ENCODE results near the gene RNASET2. TPM values are rescaled to one million over a fixed set of nuclear protein-coding genes. Genes with fewer than 3 reads are reported as not detected.
A peak's percentile ranks its signal among the peaks of the same experiment; 100 is the strongest.

Gene RNASET2
- total RNA-seq, 1 donor from 2014 or later = 56.2 TPM

GRCh38 chr6:166959911-166960608 is 3.7 kb upstream of the RNASET2 start:
- peak overlapping the region; percentile 66 for H3K27ac Mint-ChIP-seq
- peaks cover 40% of the 10 kb centered on the region for H3K4me1 Mint-ChIP-seq (ENCODE audit: low read depth)
- peaks cover 12% of the 10 kb centered on the region for H3K9me3 Mint-ChIP-seq
- intact Hi-C loops (cut with micrococcal nuclease) = loop anchor here (1.0 to 10.0 kb wide), 4 partner anchors 9 to 1325 kb away; no protein-coding TSS in a partner anchor
- H3K36me3 Mint-ChIP-seq (ENCODE audit: low read depth) = peaks cover 14% of the 10 kb centered on the region
- H3K4me3 Mint-ChIP-seq (ENCODE audit: low read depth) = peak overlapping the region; percentile 60
- no peak for DNase-seq (ENCODE audit: low spot score)
- H3K27me3 Mint-ChIP-seq (ENCODE audit: low read depth) = no peaks in the 10 kb centered on the region

GRCh38 chr6:166958926-166959861 is 2.8 kb upstream of the RNASET2 start:
- H3K4me3 Mint-ChIP-seq (ENCODE audit: low read depth) = peak overlapping the region; percentile 96
- peaks cover 6% of the 10 kb centered on the region for H3K9me3 Mint-ChIP-seq
- peaks cover 16% of the 10 kb centered on the region for H3K36me3 Mint-ChIP-seq (ENCODE audit: low read depth)
- intact Hi-C loops (cut with micrococcal nuclease) = loop anchor here (1.0 to 10.0 kb wide), 4 partner anchors 9 to 1326 kb away; no protein-coding TSS in a partner anchor
- peaks cover 44% of the 10 kb centered on the region for H3K4me1 Mint-ChIP-seq (ENCODE audit: low read depth)
- DNase-seq (ENCODE audit: low spot score) = peak; percentile 52
- no peaks in the 10 kb centered on the region for H3K27me3 Mint-ChIP-seq (ENCODE audit: low read depth)
- peak overlapping the region; percentile 99 for H3K27ac Mint-ChIP-seq

DNA sequence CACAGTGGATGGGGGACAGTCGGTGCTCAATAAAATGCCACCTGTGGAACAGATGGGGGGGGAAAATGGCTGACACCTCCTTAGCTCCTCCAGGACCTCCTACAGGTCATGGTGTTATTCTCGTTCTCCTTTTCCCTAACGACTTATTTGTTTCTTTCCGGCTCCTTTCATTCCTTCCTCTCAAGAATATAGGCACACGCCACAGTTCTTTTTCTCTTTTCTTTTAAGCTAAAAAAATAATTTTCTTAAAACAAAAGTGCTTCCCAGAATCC is 1.4 kb upstream of the RNASET2 start:
- Mint-ChIP-seq H3K4me3 (ENCODE audit: low read depth) (peak overlapping the region; percentile 96), H3K36me3 (ENCODE audit: low read depth) (peaks cover 15% of the 10 kb centered on the region), H3K9me3 (no peaks in the 10 kb centered on the region), H3K4me1 (ENCODE audit: low read depth) (peaks cover 59% of the 10 kb centered on the region), H3K27ac (peak overlapping the region; percentile 99), H3K27me3 (ENCODE audit: low read depth) (no peaks in the 10 kb centered on the region)
- DNase-seq (ENCODE audit: low spot score) = no peak
- intact Hi-C loops (cut with micrococcal nuclease) = loop anchor here (1.0 to 10.0 kb wide), 3 partner anchors 42 to 1327 kb away; partner anchors contain the start of gene CEP43

- no peaks in the 10 kb centered on the region for H3K27me3 Mint-ChIP-seq (ENCODE audit: low read depth)
- peak overlapping the region; percentile 99 for H3K27ac Mint-ChIP-seq
- peaks cover 16% of the 10 kb centered on the region for H3K36me3 Mint-ChIP-seq (ENCODE audit: low read depth)
- peaks cover 63% of the 10 kb centered on the region for H3K4me1 Mint-ChIP-seq (ENCODE audit: low read depth)
- H3K4me3 Mint-ChIP-seq (ENCODE audit: low read depth) = peak overlapping the region; percentile 96
- intact Hi-C loops (cut with micrococcal nuclease) = loop anchor here (1.0 to 10.0 kb wide), 3 partner anchors 42 to 1328 kb away; partner anchors contain the start of gene CEP43
- H3K9me3 Mint-ChIP-seq = no peaks in the 10 kb centered on the region
- DNase-seq (ENCODE audit: low spot score) = peak; percentile 45
Observed at GRCh38 chr6:166957087-166957804, 896 bp upstream of the RNASET2 start.

- Mint-ChIP-seq H3K4me1 (ENCODE audit: low read depth) (peaks cover 75% of the 10 kb centered on the region), H3K4me3 (ENCODE audit: low read depth) (peak overlapping the region; percentile 96), H3K36me3 (ENCODE audit: low read depth) (peaks cover 19% of the 10 kb centered on the region), H3K27me3 (ENCODE audit: low read depth) (no peaks in the 10 kb centered on the region), H3K9me3 (no peaks in the 10 kb centered on the region), H3K27ac (peak overlapping the region; percentile 76)
- no peak for DNase-seq (ENCODE audit: low spot score)
- intact Hi-C loops (cut with micrococcal nuclease) = loop anchor here (1.0 to 10.0 kb wide), 2 partner anchors 13 to 1329 kb away; no protein-coding TSS in a partner anchor
Observed at GRCh38 chr6:166955865-166956443, 396 bp downstream of the RNASET2 start.

GRCh38 chr6:166955121-166955864 is 1.1 kb downstream of the RNASET2 start:
- intact Hi-C loops (cut with micrococcal nuclease) = loop anchor here (1.0 to 10.0 kb wide), 2 partner anchors 14 to 1330 kb away; no protein-coding TSS in a partner anchor
- Mint-ChIP-seq H3K27ac (peak overlapping the region; percentile 76), H3K27me3 (ENCODE audit: low read depth) (no peaks in the 10 kb centered on the region), H3K36me3 (ENCODE audit: low read depth) (peaks cover 21% of the 10 kb centered on the region), H3K4me3 (ENCODE audit: low read depth) (peak overlapping the region; percentile 96), H3K9me3 (no peaks in the 10 kb centered on the region), H3K4me1 (ENCODE audit: low read depth) (peaks cover 76% of the 10 kb centered on the region)
- no peak for DNase-seq (ENCODE audit: low spot score)

DNA sequence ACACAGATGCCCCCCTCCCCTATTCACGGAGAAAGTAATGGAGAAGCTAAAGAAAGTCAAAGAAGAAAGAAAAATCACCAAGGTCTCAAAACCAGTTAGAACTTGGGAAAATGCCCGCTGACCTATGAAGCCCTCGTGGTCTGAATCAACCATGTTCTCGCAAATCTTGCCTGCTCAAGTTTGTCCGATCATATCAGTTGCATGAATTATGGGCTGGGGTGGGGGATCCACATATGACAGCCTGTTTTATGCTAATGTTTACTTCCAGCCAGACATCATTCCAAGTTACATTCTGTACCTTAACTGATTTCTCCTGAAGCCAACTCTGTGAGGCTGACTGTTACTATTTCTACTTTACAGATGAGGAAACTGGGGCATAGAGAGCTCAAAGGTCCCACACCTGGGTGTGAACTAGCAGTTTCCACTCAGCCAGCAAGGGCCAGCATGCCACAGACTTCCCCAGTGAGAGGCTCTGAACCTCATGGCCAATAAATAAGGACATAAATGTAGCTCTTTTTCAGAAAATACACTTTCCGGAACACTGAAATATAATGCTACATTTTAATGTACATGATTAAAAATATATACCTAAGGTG is 2.1 kb downstream of the RNASET2 start:
- Mint-ChIP-seq H3K27me3 (ENCODE audit: low read depth) (no peaks in the 10 kb centered on the region), H3K4me3 (ENCODE audit: low read depth) (peak overlapping the region; percentile 96), H3K9me3 (no peaks in the 10 kb centered on the region), H3K36me3 (ENCODE audit: low read depth) (peaks cover 28% of the 10 kb centered on the region), H3K4me1 (ENCODE audit: low read depth) (peaks cover 75% of the 10 kb centered on the region), H3K27ac (peak overlapping the region; percentile 72)
- intact Hi-C loops (cut with micrococcal nuclease) = loop anchor here (5.0 to 10.0 kb wide), 4 partner anchors 92 to 1331 kb away; partner anchors contain the start of gene SFT2D1
- DNase-seq (ENCODE audit: low spot score) = no peak

- DNase-seq (ENCODE audit: low spot score) = no peak
- H3K4me1 Mint-ChIP-seq (ENCODE audit: low read depth) = peaks cover 61% of the 10 kb centered on the region
- H3K36me3 Mint-ChIP-seq (ENCODE audit: low read depth) = peaks cover 34% of the 10 kb centered on the region
Observed at GRCh38 chr6:166952567-166953486, 3.5 kb downstream of the RNASET2 start.

GRCh38 chr6:166952121-166952520 is 4.2 kb downstream of the RNASET2 start:
- peaks cover 41% of the 10 kb centered on the region for H3K36me3 Mint-ChIP-seq (ENCODE audit: low read depth)
- intact Hi-C loops (cut with micrococcal nuclease) = loop anchor here (5.0 to 10.0 kb wide), 4 partner anchors 90 to 1333 kb away; partner anchors contain the start of gene SFT2D1
- no peaks in the 10 kb centered on the region for H3K9me3 Mint-ChIP-seq
- H3K27me3 Mint-ChIP-seq (ENCODE audit: low read depth) = no peaks in the 10 kb centered on the region
- DNase-seq (ENCODE audit: low spot score) = no peak
- peaks cover 54% of the 10 kb centered on the region for H3K4me1 Mint-ChIP-seq (ENCODE audit: low read depth)
- peak overlapping the region; percentile 56 for H3K4me3 Mint-ChIP-seq (ENCODE audit: low read depth)
- H3K27ac Mint-ChIP-seq = peak overlapping the region; percentile 86

More at GRCh38 chr6:166952567-166953486, 3.5 kb downstream of the RNASET2 start:
- Mint-ChIP-seq H3K27me3 (ENCODE audit: low read depth) (no peaks in the 10 kb centered on the region), H3K9me3 (no peaks in the 10 kb centered on the region), H3K4me3 (ENCODE audit: low read depth) (peak overlapping the region; percentile 56), H3K27ac (peak overlapping the region; percentile 86)
- intact Hi-C loops (cut with micrococcal nuclease) = loop anchor here (5.0 to 10.0 kb wide), 4 partner anchors 91 to 1332 kb away; partner anchors contain the start of gene SFT2D1

DNA sequence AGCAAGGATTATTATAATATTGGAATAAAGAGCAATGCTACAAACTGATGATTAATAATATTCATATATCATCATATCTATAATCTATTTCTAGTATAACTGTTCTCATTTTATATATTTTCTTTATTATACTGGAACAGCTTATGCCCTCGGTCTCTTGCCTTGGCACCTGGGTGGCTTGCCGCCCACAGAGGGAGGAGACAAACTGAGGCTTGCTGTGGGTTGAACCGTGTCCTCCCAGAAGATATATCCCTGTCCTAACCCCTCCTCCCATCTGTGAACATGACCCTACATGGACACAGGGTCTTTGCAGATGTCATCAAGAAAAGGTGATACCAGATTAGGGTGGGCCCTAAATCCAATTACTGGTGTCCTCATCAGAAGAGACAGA is 4.7 kb downstream of the RNASET2 start:
- Mint-ChIP-seq H3K27ac (peak overlapping the region; percentile 86), H3K36me3 (ENCODE audit: low read depth) (peaks cover 42% of the 10 kb centered on the region), H3K4me1 (ENCODE audit: low read depth) (peaks cover 54% of the 10 kb centered on the region), H3K27me3 (ENCODE audit: low read depth) (no peaks in the 10 kb centered on the region), H3K4me3 (ENCODE audit: low read depth) (peak overlapping the region; percentile 40), H3K9me3 (no peaks in the 10 kb centered on the region)
- intact Hi-C loops (cut with micrococcal nuclease) = loop anchor here (1.0 to 10.0 kb wide), 11 partner anchors 9 to 1333 kb away; partner anchors contain the start of genes CEP43, RPS6KA2 and SFT2D1
- DNase-seq (ENCODE audit: low spot score) = no peak
